K562 (cell line): ENCODE results near the gene TMEM242. TPM values are rescaled to one million over a fixed set of nuclear protein-coding genes. Genes with fewer than 3 reads are reported as not detected.
A peak's percentile ranks its signal among the peaks of the same experiment; 100 is the strongest.

Source experiments
- CSDE1 ChIP-seq, 2 experiments: fragments of 450-650 bp; IDR thresholded peaks; 2 replicates each; pipeline ENCODE4 v1.6.1; 2016; ENCODE audit warnings: mild to moderate bottlenecking in 1 of 2
- DEAF1 ChIP-seq: fragments of 450-650 bp; formaldehyde crosslinking; IDR thresholded peaks from 2 replicates; pipeline ENCODE4 v1.4.0; 2020; ENCODE audit warnings: mild to moderate bottlenecking, moderate library complexity
- DPF2 ChIP-seq: fragments of 450-650 bp; IDR thresholded peaks from 2 replicates; pipeline ENCODE4 v1.6.1; 2016
- EP400 ChIP-seq: fragments of 450-650 bp; IDR thresholded peaks from 2 replicates; pipeline ENCODE4 v1.6.1; 2017; ENCODE audit warnings: antibody characterized with exemption, mild to moderate bottlenecking, moderate library complexity
- L3MBTL2 ChIP-seq: fragments of 450-650 bp; IDR thresholded peaks from 2 replicates; pipeline ENCODE4 v1.6.1; 2016; ENCODE audit warnings: mild to moderate bottlenecking, moderate library complexity
- NR2C1 ChIP-seq, 2 experiments: fragments of 450-650 bp; IDR thresholded peaks; 2 replicates each; pipeline ENCODE4 v1.6.1; 2017; ENCODE audit warnings: mild to moderate bottlenecking in 2 of 2, antibody characterized with exemption in 1 of 2, inconsistent platforms in 1 of 2, missing compliant biosample characterization in 1 of 2, missing genetic modification characterization in 1 of 2
- TAF7 ChIP-seq: fragments of 450-650 bp; IDR thresholded peaks from 2 replicates; pipeline ENCODE4 v1.6.1; 2016; ENCODE audit warnings: missing genetic modification characterization, missing compliant biosample characterization
- ZBTB43 ChIP-seq: sonication (generic); formaldehyde crosslinking; IDR thresholded peaks from 2 replicates; pipeline ENCODE4 v1.8.0; 2023; ENCODE audit warnings: mild to moderate bottlenecking, missing genetic modification reagents
- ZMIZ1 ChIP-seq, 2 experiments: fragments of 150-350 bp in 1 of 2; IDR thresholded peaks; 2 replicates each; pipeline ENCODE4 v1.6.1; 2012 to 2016; ENCODE audit warnings: low read depth in 2 of 2, low read length in 2 of 2, mild to moderate bottlenecking in 1 of 2, moderate library complexity in 1 of 2
- ZNF518B ChIP-seq: fragments of 250-450 bp; sonication (Bioruptor Pico); IDR thresholded peaks from 2 replicates; pipeline ENCODE4 v1.5.0; 2021; ENCODE audit warnings: mild to moderate bottlenecking, moderate library complexity
- polyA plus RNA-seq, 8 experiments: library from polyadenylated mRNA; depleted of rRNA in 4 of 8; stranded (reverse) in 5 of 8; unstranded in 3 of 8; fragments of >200 nt; fragmentation: Nextera tagmentation in 2 of 8; fragmentation: Illumina TruSeq in 1 of 8; extraction: Ambion mirVana in 2 of 8; extraction: Trizol in 1 of 8; gene quantifications; 2 replicates each; pipeline versions ENCODE4 v1.2.1 to v1.2.3, GENCODE V29; 2011 to 2014; ENCODE audit warnings: inconsistent platforms in 1 of 8, missing spikeins in 1 of 8
- total RNA-seq, 7 experiments: library from RNA; depleted of rRNA in 6 of 7; stranded (reverse); fragments of >200 nt in 6 of 7; fragmentation: Illumina TruSeq in 2 of 7; extraction: Trizol in 2 of 7; gene quantifications; 2 replicates each; pipeline versions ENCODE4 v1.2.1 to v1.2.3, GENCODE V29; 2011 to 2021; ENCODE audit warnings: low replicate concordance in 1 of 7
- TF ChIP-seq, protein P1 (sequence below): fragments of 250-450 bp; sonication (Bioruptor Pico); IDR thresholded peaks from 2 replicates; pipeline ENCODE4 v1.4.0; 2020; ENCODE audit warnings: mild to moderate bottlenecking

TMEM242 gene
- total and polyA plus RNA-seq, 9 of the 15 experiments (the other 6 are each of a cell fraction or from before 2014, with no cell fraction given) = 9.5 to 35.3 (median 16.5) TPM

GRCh38 chr6:157316871-157317814 is 6.2 kb downstream of the TMEM242 start (continued):
- TF ChIP-seq ZMIZ1 (IDR thresholded peaks at IDR 0.05; ENCODE audit: low read depth in 2 of 2, low read length in 2 of 2) (0 out of 4 replicates have a peak, but pooled peaks of 1 of the 2 experiments have one; percentile 12), L3MBTL2 (no peak; the same call in 1 of the 2 replicates), EP400 (peak; percentile 73), DEAF1 (no peak), DPF2 (peak; percentile 97), ZNF518B (CRISPR knock-in tag) (no peak), CSDE1 (IDR thresholded peaks at IDR 0.05) (peak; percentile 19 to 85; a peak in 2 of 4 replicates), ZBTB43 (CRISPR knock-in tag) (no peak), NR2C1 (IDR thresholded peaks at IDR 0.05) (no peak; the same call in 1 of the 2 replicates), NR2C1 (tag; IDR thresholded peaks at IDR 0.05) (0 out of 2 replicates have a peak, but pooled peaks have one; percentile 17), TAF7 (tag) (no peak; the same call in 1 of the 2 replicates)
- TF ChIP-seq, protein P1, sequence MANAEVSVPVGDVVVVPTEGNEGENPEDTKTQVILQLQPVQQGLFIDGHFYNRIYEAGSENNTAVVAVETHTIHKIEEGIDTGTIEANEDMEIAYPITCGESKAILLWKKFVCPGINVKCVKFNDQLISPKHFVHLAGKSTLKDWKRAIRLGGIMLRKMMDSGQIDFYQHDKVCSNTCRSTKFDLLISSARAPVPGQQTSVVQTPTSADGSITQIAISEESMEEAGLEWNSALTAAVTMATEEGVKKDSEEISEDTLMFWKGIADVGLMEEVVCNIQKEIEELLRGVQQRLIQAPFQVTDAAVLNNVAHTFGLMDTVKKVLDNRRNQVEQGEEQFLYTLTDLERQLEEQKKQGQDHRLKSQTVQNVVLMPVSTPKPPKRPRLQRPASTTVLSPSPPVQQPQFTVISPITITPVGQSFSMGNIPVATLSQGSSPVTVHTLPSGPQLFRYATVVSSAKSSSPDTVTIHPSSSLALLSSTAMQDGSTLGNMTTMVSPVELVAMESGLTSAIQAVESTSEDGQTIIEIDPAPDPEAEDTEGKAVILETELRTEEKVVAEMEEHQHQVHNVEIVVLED (CRISPR knock-in tag) = no peak
